ENCODE data around the gene PADI4.
"Not testable (repeated sequence)": the region's sequence is repeated elsewhere in the genome, so short reads cannot be mapped to it uniquely, and the experiment has no call there.

The PADI4 gene

GRCh38 chr1:17340358-17340757 is 32.4 kb downstream of the PADI4 start:
- H3K27me3 Mint-ChIP-seq = no peaks in the 10 kb centered on the region
- H3K4me3 Mint-ChIP-seq = no peak overlapping the region
- no peak overlapping the region for H3K27ac Mint-ChIP-seq
- H3K36me3 Mint-ChIP-seq (ENCODE audit: low read depth) = peaks cover 44% of the 10 kb centered on the region
- H3K4me1 Mint-ChIP-seq (ENCODE audit: low read depth) = no peaks in the 10 kb centered on the region
- intact Hi-C loops (cut with micrococcal nuclease) = loop anchor here (10.0 kb wide), 1 partner anchor 64 kb away; no protein-coding TSS in a partner anchor
- no peaks in the 10 kb centered on the region for H3K9me3 Mint-ChIP-seq

DNA sequence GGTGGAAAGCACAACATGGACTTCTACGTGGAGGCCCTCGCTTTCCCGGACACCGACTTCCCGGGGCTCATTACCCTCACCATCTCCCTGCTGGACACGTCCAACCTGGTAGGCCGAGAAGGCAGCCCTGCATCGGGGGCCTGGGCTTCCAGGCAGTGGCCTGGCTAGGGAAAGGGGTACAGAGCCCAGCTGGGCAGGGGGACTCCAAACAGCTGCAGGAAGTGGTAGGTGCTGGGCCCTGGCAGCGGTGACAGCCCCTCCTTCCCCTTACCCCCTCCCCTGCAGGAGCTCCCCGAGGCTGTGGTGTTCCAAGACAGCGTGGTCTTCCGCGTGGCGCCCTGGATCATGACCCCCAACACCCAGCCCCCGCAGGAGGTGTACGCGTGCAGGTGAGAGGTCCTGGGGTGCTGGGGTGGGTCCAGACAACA is 34.0 kb downstream of the PADI4 start:
- Mint-ChIP-seq H3K27ac (no peak overlapping the region), H3K27me3 (no peaks in the 10 kb centered on the region), H3K4me1 (ENCODE audit: low read depth) (no peaks in the 10 kb centered on the region), H3K36me3 (ENCODE audit: low read depth) (peaks cover 58% of the 10 kb centered on the region), H3K4me3 (no peak overlapping the region), H3K9me3 (no peaks in the 10 kb centered on the region)
- intact Hi-C loops (cut with micrococcal nuclease) = loop anchor here (10.0 kb wide), 1 partner anchor 63 kb away; no protein-coding TSS in a partner anchor

DNA sequence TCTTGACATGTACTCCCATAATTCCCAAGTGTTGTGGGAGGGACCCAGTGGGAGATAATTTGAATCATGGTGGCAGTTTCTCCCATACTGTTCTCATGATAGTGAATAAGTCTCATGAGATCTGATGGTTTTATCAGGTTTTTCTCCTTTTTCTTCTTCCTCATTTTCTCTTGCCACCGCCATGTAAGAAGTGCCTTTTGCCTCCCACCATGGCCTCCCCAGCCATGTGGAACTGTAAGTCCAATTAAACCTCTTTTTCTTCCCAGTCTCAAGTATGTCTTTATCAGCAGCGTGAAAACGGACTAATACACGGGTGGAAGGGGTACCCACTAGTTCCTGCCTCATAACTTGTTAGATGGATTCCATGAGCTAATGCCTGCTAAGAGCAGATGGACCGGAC is 37.5 kb downstream of the PADI4 start:
- not testable (repeated sequence) for H3K27ac Mint-ChIP-seq

GRCh38 chr1:17346046-17346789 is 38.2 kb downstream of the PADI4 start:
- Mint-ChIP-seq H3K9me3 (no peaks in the 10 kb centered on the region), H3K27me3 (no peaks in the 10 kb centered on the region), H3K36me3 (ENCODE audit: low read depth) (peaks cover 39% of the 10 kb centered on the region), H3K4me3 (no peak overlapping the region), H3K4me1 (ENCODE audit: low read depth) (no peaks in the 10 kb centered on the region), H3K27ac (no peak overlapping the region)
- intact Hi-C loops (cut with micrococcal nuclease) = loop anchor here (10.0 kb wide), 1 partner anchor 59 kb away; no protein-coding TSS in a partner anchor

More for the DNA sequence above, 37.5 kb downstream of the PADI4 start:
- H3K36me3 Mint-ChIP-seq (ENCODE audit: low read depth) = peaks cover 41% of the 10 kb centered on the region
- intact Hi-C loops (cut with micrococcal nuclease) = loop anchor here (10.0 kb wide), 1 partner anchor 59 kb away; no protein-coding TSS in a partner anchor
- H3K9me3 Mint-ChIP-seq; H3K4me3 Mint-ChIP-seq; H3K4me1 Mint-ChIP-seq (ENCODE audit: low read depth); H3K27me3 Mint-ChIP-seq: not testable (repeated sequence)

- Mint-ChIP-seq H3K4me3 (no peak overlapping the region), H3K9me3 (no peaks in the 10 kb centered on the region), H3K27me3 (no peaks in the 10 kb centered on the region), H3K36me3 (ENCODE audit: low read depth) (peaks cover 27% of the 10 kb centered on the region), H3K4me1 (ENCODE audit: low read depth) (peaks cover 11% of the 10 kb centered on the region), H3K27ac (no peak overlapping the region)
- intact Hi-C loops (cut with micrococcal nuclease) = loop anchor here (10.0 kb wide), 1 partner anchor 57 kb away; no protein-coding TSS in a partner anchor
Measured at GRCh38 chr1:17347769-17348592, 40.0 kb downstream of the PADI4 start.

- Mint-ChIP-seq H3K4me1 (ENCODE audit: low read depth) (peaks cover 13% of the 10 kb centered on the region), H3K36me3 (ENCODE audit: low read depth) (peaks cover 21% of the 10 kb centered on the region), H3K27ac (no peak overlapping the region), H3K9me3 (no peaks in the 10 kb centered on the region), H3K4me3 (no peak overlapping the region), H3K27me3 (no peaks in the 10 kb centered on the region)
- intact Hi-C loops (cut with micrococcal nuclease) = loop anchor here (10.0 kb wide), 1 partner anchor 56 kb away; no protein-coding TSS in a partner anchor
Measured at GRCh38 chr1:17348593-17349234, 40.7 kb downstream of the PADI4 start.

- no peaks in the 10 kb centered on the region for H3K9me3 Mint-ChIP-seq
- no peak overlapping the region for H3K4me3 Mint-ChIP-seq
Measured at GRCh38 chr1:17350083-17350482, 42.1 kb downstream of the PADI4 start.

GRCh38 chr1:17350928-17351446 is 43.0 kb downstream of the PADI4 start:
- Mint-ChIP-seq H3K4me3 (no peak overlapping the region), H3K9me3 (no peaks in the 10 kb centered on the region), H3K4me1 (ENCODE audit: low read depth) (peaks cover 13% of the 10 kb centered on the region), H3K27me3 (no peaks in the 10 kb centered on the region), H3K36me3 (ENCODE audit: low read depth) (peaks cover 16% of the 10 kb centered on the region), H3K27ac (no peak overlapping the region)
- intact Hi-C loops (cut with micrococcal nuclease) = no loop called here

More at GRCh38 chr1:17350083-17350482, 42.1 kb downstream of the PADI4 start:
- H3K4me1 Mint-ChIP-seq (ENCODE audit: low read depth) = peaks cover 13% of the 10 kb centered on the region
- H3K36me3 Mint-ChIP-seq (ENCODE audit: low read depth) = peaks cover 22% of the 10 kb centered on the region
- H3K27ac Mint-ChIP-seq = no peak overlapping the region
- intact Hi-C loops (cut with micrococcal nuclease) = no loop called here
- no peaks in the 10 kb centered on the region for H3K27me3 Mint-ChIP-seq

GRCh38 chr1:17351598-17352324 is 43.8 kb downstream of the PADI4 start:
- no peak overlapping the region for H3K4me3 Mint-ChIP-seq
- H3K9me3 Mint-ChIP-seq = no peaks in the 10 kb centered on the region

DNA sequence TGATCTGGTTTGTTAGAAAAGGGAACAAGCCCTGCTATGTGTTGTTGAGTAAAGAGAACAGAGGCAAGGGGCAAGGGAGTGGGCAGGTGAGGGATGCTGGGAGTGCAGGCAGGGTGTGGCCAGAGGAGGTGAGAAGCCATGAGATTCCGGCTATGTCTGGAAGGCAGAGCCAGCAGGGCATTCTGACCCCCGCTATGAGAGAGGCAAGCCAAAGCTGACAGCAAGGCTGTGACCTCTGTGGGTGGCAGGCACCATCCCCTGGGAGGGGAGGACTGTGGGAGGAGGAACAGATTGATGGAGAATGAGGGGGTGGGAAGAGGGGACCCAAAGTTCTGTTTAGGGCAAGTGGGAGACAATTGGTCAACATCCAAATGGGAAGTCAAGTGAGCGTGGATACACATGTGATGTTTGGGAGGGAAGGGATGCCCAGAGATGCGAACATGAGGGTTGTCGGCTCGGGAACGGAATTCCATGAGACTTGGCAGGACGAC is 44.5 kb downstream of the PADI4 start:
- Mint-ChIP-seq H3K4me1 (ENCODE audit: low read depth) (peaks cover 19% of the 10 kb centered on the region), H3K9me3 (no peaks in the 10 kb centered on the region), H3K27ac (peak overlapping the region; percentile 28), H3K27me3 (no peaks in the 10 kb centered on the region), H3K4me3 (no peak overlapping the region), H3K36me3 (ENCODE audit: low read depth) (peaks cover 7% of the 10 kb centered on the region)
- intact Hi-C loops (cut with micrococcal nuclease) = no loop called here

More at GRCh38 chr1:17351598-17352324, 43.8 kb downstream of the PADI4 start:
- intact Hi-C loops (cut with micrococcal nuclease) = no loop called here
- H3K4me1 Mint-ChIP-seq (ENCODE audit: low read depth) = peaks cover 18% of the 10 kb centered on the region
- peak overlapping the region; percentile 28 for H3K27ac Mint-ChIP-seq
- no peaks in the 10 kb centered on the region for H3K27me3 Mint-ChIP-seq
- peaks cover 10% of the 10 kb centered on the region for H3K36me3 Mint-ChIP-seq (ENCODE audit: low read depth)

GRCh38 chr1:17355898-17356297 is 47.9 kb downstream of the PADI4 start:
- intact Hi-C loops (cut with micrococcal nuclease) = no loop called here
- Mint-ChIP-seq H3K27me3 (no peaks in the 10 kb centered on the region), H3K27ac (no peak overlapping the region), H3K4me3 (no peak overlapping the region), H3K36me3 (ENCODE audit: low read depth) (peaks cover 22% of the 10 kb centered on the region), H3K9me3 (no peaks in the 10 kb centered on the region), H3K4me1 (ENCODE audit: low read depth) (peaks cover 19% of the 10 kb centered on the region)

DNA sequence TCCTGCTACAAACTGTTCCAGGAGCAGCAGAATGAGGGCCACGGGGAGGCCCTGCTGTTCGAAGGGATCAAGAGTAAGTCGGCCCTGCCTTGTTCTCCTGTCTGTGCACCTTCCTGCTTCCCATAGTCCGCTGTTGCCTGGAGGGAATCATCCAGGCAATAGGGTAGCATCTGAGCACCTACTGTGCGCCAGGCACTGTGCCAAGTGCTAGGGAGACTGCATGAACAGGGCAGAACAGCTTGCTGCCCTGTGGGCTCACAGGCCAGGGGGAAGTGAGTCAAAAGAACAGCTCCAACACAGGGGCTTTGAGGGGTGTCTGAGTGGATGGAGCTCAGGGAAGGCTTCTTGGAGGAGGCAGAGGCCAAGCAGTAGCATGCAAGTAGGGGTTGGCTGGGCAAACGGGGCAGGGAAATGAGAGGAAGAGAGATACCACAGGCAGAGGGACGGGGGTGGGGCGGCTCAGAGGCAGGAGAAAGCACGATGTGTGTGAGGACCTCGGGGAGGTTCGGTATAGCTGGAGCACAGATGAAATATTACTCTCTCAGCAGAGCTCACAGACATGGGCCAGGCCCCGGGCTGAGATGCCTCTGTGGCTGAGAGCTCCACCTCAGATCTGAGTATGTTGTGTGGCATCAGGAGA is 48.5 kb downstream of the PADI4 start:
- Mint-ChIP-seq H3K9me3 (no peaks in the 10 kb centered on the region), H3K27ac (peak overlapping the region; percentile 31), H3K4me1 (ENCODE audit: low read depth) (peaks cover 19% of the 10 kb centered on the region), H3K36me3 (ENCODE audit: low read depth) (peaks cover 22% of the 10 kb centered on the region), H3K4me3 (no peak overlapping the region), H3K27me3 (no peaks in the 10 kb centered on the region)
- intact Hi-C loops (cut with micrococcal nuclease) = no loop called here
